SK-N-MC (cell line): Measurements from ENCODE around the gene LYAR.

Experiments used
- EZH2 ChIP-seq: fragments of 200-600 bp; sonication (generic); IDR thresholded peaks from one replicate; pipeline ENCODE4 v1.6.1; 2017; ENCODE audit warnings: antibody characterized with exemption
- FOXP2 ChIP-seq: optimal IDR thresholded peaks from 2 replicates; pipeline ENCODE3; 2011; ENCODE audit warnings: mild to moderate bottlenecking, moderate library complexity; ENCODE audit not compliant: insufficient read depth; ENCODE audit errors: extremely low read length, control extremely low read depth
- POLR2AphosphoS5 ChIP-seq: IDR thresholded peaks from 2 replicates; pipeline ENCODE4 v1.6.1; 2012; ENCODE audit warnings: mild to moderate bottlenecking, low read depth, low read length, borderline replicate concordance

- no peak for TF ChIP-seq EZH2
- no peak for TF ChIP-seq FOXP2
- TF ChIP-seq POLR2AphosphoS5 = no peak
Measured at GRCh38 chr4:4226606-4227438, 63.1 kb downstream of the LYAR start, which contains the start of gene OTOP1.
